Upper lobe of right lung (tissue), 1 donor: ENCODE results near the gene LGALS3BP. TPM values are rescaled to one million over a fixed set of nuclear protein-coding genes. Genes with fewer than 3 reads are reported as not detected.
A peak's percentile ranks its signal among the peaks of the same experiment; 100 is the strongest.

Experiments
- ATAC-seq: fragments of 200-7000 bp; cut with Tn5 transposase; one replicate; pipeline ENCODE4 v1.9.1; 2020; ENCODE audit warnings: mild to moderate bottlenecking, moderate library complexity
- DNase-seq: peaks from one replicate; pipeline ENCODE4 v3.0.0-alpha.2; 2020
- H3K27ac ChIP-seq: fragments of 200-600 bp; one replicate; pipeline ENCODE4 v1.8.0; 2022
- H3K27me3 ChIP-seq: fragments of 200-600 bp; one replicate; pipeline ENCODE4 v1.8.0; 2022; ENCODE audit warnings: mild to moderate bottlenecking
- H3K36me3 ChIP-seq: fragments of 200-600 bp; one replicate; pipeline ENCODE4 v1.8.0; 2022
- H3K4me1 ChIP-seq: fragments of 200-600 bp; one replicate; pipeline ENCODE4 v1.8.0; 2022
- H3K4me3 ChIP-seq: fragments of 200-600 bp; one replicate; pipeline ENCODE4 v1.8.0; 2022; ENCODE audit warnings: mild to moderate bottlenecking
- H3K9me3 ChIP-seq: fragments of 200-600 bp; one replicate; pipeline ENCODE4 v1.8.0; 2022
- intact Hi-C: fragments of 100-400 bp; cut with DNase I; formaldehyde crosslinking; loops from one replicate; pipeline ENCODE4 v1.11.0; 2022
- total RNA-seq: library from RNA; stranded (reverse); fragmentation: NEBNext Ultra II Directional; extraction: Animal tissue kit (Norgen Biotek cat#: 25700); gene quantifications from one replicate; pipeline ENCODE4 v1.2.1, GENCODE V29; 2021
- TF ChIP-seq, protein P1 (sequence below): fragments of 200-600 bp; IDR thresholded peaks from one replicate; pipeline ENCODE4 v1.8.0; 2022; ENCODE audit warnings: antibody characterized with exemption
- donor health status: DM: no; HTN: yes; CAD: no; lungs with severe emphysema.

LGALS3BP gene
- total RNA-seq, 1 donor from 2014 or later: 405 TPM

DNA sequence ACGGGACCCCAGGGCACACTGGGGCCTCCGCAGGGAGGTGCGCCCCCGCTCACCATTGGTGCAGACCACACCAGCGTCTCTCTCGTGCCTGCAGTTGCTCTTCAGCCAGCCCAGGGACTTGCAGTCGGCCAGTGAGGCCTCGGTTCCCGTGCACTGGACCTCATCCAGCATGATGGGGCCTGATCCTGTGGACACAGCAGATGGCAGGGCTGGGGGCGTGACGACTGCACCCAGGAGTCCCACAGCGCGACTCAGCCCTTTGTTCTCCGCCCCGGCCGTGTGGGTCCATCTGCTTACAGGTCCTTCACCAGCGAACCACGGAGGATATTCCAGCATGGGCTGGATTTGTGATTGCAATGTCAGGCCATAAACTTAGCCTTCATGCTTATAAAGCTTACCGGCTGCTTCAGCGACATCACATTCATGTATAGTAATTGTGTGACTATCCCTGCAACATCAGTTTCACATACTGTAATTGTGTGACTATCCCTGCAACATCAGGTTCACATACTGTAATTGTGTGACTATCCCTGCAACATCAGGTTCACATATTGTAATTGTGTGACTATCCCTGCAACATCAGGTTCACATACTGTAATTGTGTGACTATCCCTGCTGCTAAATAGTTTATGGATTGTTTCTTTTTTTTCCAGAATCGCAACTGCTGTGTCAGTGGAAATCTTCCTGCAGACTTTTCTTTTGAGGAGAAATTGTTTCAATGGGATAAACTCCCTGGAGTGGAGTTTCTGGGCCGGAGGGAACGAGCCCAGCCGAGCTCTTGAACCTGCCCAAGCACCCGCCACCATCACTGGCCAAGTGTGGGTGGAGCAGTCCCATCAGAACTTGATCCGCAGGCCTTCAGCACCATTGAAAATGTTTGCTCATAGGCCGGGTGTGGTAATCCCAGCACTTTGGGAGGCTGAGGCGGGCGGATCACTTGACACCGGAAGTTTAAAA, 4.8 kb downstream of the LGALS3BP start:
- no peaks in the 10 kb centered on the region for H3K36me3 ChIP-seq
- H3K27me3 ChIP-seq: no peaks in the 10 kb centered on the region
- H3K27ac ChIP-seq: peak overlapping the region; percentile 68
- H3K9me3 ChIP-seq: no peaks in the 10 kb centered on the region
- TF ChIP-seq, protein P1, sequence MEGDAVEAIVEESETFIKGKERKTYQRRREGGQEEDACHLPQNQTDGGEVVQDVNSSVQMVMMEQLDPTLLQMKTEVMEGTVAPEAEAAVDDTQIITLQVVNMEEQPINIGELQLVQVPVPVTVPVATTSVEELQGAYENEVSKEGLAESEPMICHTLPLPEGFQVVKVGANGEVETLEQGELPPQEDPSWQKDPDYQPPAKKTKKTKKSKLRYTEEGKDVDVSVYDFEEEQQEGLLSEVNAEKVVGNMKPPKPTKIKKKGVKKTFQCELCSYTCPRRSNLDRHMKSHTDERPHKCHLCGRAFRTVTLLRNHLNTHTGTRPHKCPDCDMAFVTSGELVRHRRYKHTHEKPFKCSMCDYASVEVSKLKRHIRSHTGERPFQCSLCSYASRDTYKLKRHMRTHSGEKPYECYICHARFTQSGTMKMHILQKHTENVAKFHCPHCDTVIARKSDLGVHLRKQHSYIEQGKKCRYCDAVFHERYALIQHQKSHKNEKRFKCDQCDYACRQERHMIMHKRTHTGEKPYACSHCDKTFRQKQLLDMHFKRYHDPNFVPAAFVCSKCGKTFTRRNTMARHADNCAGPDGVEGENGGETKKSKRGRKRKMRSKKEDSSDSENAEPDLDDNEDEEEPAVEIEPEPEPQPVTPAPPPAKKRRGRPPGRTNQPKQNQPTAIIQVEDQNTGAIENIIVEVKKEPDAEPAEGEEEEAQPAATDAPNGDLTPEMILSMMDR: no peak
- H3K4me1 ChIP-seq: peaks cover 40% of the 10 kb centered on the region
- DNase-seq: peak; percentile 87
- peak; percentile 63 for ATAC-seq
- intact Hi-C loops: loop anchor here (5.0 kb wide), 1 partner anchor 113 kb away; no protein-coding TSS in a partner anchor
- H3K4me3 ChIP-seq: no peak overlapping the region

- no peak overlapping the region for H3K27ac ChIP-seq
- intact Hi-C loops: loop anchor here (5.0 kb wide), 1 partner anchor 112 kb away; no protein-coding TSS in a partner anchor
Observed at GRCh38 chr17:78973792-78974520, 5.8 kb downstream of the LGALS3BP start.

GRCh38 chr17:78973196-78973595, 6.5 kb downstream of the LGALS3BP start:
- ATAC-seq (no peak), DNase-seq (no peak)
- Histone ChIP-seq H3K27ac (peak overlapping the region; percentile 17), H3K4me3 (no peak overlapping the region), H3K27me3 (no peaks in the 10 kb centered on the region), H3K4me1 (peaks cover 30% of the 10 kb centered on the region), H3K36me3 (no peaks in the 10 kb centered on the region), H3K9me3 (no peaks in the 10 kb centered on the region)
- intact Hi-C loops: loop anchor here (5.0 kb wide), 1 partner anchor 111 kb away; no protein-coding TSS in a partner anchor
- TF ChIP-seq, protein P1: no peak

More at GRCh38 chr17:78973792-78974520, 5.8 kb downstream of the LGALS3BP start:
- Histone ChIP-seq H3K4me3 (no peak overlapping the region), H3K36me3 (no peaks in the 10 kb centered on the region), H3K9me3 (no peaks in the 10 kb centered on the region), H3K27me3 (no peaks in the 10 kb centered on the region), H3K4me1 (peaks cover 37% of the 10 kb centered on the region)
- DNase-seq (no peak), ATAC-seq (no peak)
- TF ChIP-seq, protein P1: no peak

GRCh38 chr17:78972507-78973105, 7.1 kb downstream of the LGALS3BP start:
- TF ChIP-seq, protein P1: no peak
- Histone ChIP-seq H3K36me3 (no peaks in the 10 kb centered on the region), H3K4me1 (peaks cover 24% of the 10 kb centered on the region), H3K27me3 (no peaks in the 10 kb centered on the region), H3K27ac (no peak overlapping the region), H3K9me3 (no peaks in the 10 kb centered on the region), H3K4me3 (no peak overlapping the region)
- DNase-seq (no peak), ATAC-seq (no peak)
- intact Hi-C loops: loop anchor here (5.0 kb wide), 1 partner anchor 110 kb away; no protein-coding TSS in a partner anchor

- ATAC-seq (no peak), DNase-seq (no peak)
- Histone ChIP-seq H3K4me3 (no peak overlapping the region), H3K27me3 (no peaks in the 10 kb centered on the region), H3K36me3 (no peaks in the 10 kb centered on the region), H3K4me1 (peaks cover 17% of the 10 kb centered on the region), H3K9me3 (no peaks in the 10 kb centered on the region), H3K27ac (no peak overlapping the region)
- TF ChIP-seq, protein P1: no peak
- intact Hi-C loops: loop anchor here (5.0 kb wide), 1 partner anchor 110 kb away; no protein-coding TSS in a partner anchor
Observed at GRCh38 chr17:78971756-78972506, 7.8 kb downstream of the LGALS3BP start.
